ENCODE results near the gene CUZD1.
"Not testable (repeated sequence)": the region's sequence is repeated elsewhere in the genome, so short reads cannot be mapped to it uniquely, and the experiment has no call there.

CUZD1 gene

GRCh38 chr10:122866757-122867482, 21.3 kb upstream of the CUZD1 start:
- not testable (repeated sequence) for H3K27me3 ChIP-seq (ENCODE audit: insufficient read depth, poor library complexity, severe bottlenecking); H3K27ac ChIP-seq (replicated peaks); DNase-seq (ENCODE audit: low read depth in 1 of 2, low spot score in 1 of 2); H3K4me3 ChIP-seq (replicated peaks; ENCODE audit: insufficient read depth, low read length)

DNA sequence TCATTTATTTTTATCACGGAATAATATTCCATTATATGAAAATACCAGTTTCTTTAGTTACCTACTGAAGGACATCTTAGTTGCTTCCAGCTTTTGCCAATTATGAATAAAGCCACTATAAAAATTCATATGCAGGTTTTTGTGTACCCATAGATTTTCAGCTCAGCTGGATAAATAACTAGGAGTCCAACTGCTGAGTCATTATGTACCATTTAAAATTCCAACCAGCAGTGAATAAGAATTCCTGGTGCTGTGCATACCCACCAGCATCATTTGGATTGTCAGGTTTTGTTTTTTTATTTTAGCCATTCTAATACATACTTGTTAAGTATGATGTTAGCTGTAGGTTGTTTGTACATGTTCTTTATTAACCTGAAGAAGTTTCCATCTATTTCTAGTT, 19.2 kb upstream of the CUZD1 start:
- peaks cover 6% of the 10 kb centered on the region for H3K27me3 ChIP-seq (ENCODE audit: insufficient read depth, poor library complexity, severe bottlenecking)
- no peak overlapping the region for H3K4me3 ChIP-seq (replicated peaks; ENCODE audit: insufficient read depth, low read length)
- no peak for DNase-seq (ENCODE audit: low read depth in 1 of 2, low spot score in 1 of 2)
- H3K27ac ChIP-seq (replicated peaks), result no peak overlapping the region
- TF ChIP-seq POLR2AphosphoS5 (IDR thresholded peaks at IDR 0.05; ENCODE audit: low read depth) (no peak), GABPA (IDR thresholded peaks at IDR 0.05; ENCODE audit: low read depth) (no peak), SPI1 (IDR thresholded peaks at IDR 0.05; ENCODE audit: borderline replicate concordance, low read depth) (no peak)
- TF ChIP-seq, protein P1, sequence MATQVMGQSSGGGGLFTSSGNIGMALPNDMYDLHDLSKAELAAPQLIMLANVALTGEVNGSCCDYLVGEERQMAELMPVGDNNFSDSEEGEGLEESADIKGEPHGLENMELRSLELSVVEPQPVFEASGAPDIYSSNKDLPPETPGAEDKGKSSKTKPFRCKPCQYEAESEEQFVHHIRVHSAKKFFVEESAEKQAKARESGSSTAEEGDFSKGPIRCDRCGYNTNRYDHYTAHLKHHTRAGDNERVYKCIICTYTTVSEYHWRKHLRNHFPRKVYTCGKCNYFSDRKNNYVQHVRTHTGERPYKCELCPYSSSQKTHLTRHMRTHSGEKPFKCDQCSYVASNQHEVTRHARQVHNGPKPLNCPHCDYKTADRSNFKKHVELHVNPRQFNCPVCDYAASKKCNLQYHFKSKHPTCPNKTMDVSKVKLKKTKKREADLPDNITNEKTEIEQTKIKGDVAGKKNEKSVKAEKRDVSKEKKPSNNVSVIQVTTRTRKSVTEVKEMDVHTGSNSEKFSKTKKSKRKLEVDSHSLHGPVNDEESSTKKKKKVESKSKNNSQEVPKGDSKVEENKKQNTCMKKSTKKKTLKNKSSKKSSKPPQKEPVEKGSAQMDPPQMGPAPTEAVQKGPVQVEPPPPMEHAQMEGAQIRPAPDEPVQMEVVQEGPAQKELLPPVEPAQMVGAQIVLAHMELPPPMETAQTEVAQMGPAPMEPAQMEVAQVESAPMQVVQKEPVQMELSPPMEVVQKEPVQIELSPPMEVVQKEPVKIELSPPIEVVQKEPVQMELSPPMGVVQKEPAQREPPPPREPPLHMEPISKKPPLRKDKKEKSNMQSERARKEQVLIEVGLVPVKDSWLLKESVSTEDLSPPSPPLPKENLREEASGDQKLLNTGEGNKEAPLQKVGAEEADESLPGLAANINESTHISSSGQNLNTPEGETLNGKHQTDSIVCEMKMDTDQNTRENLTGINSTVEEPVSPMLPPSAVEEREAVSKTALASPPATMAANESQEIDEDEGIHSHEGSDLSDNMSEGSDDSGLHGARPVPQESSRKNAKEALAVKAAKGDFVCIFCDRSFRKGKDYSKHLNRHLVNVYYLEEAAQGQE (IDR thresholded peaks at IDR 0.05; ENCODE audit: insufficient replicate concordance, low read depth), result no peak
- TF ChIP-seq, protein P2, sequence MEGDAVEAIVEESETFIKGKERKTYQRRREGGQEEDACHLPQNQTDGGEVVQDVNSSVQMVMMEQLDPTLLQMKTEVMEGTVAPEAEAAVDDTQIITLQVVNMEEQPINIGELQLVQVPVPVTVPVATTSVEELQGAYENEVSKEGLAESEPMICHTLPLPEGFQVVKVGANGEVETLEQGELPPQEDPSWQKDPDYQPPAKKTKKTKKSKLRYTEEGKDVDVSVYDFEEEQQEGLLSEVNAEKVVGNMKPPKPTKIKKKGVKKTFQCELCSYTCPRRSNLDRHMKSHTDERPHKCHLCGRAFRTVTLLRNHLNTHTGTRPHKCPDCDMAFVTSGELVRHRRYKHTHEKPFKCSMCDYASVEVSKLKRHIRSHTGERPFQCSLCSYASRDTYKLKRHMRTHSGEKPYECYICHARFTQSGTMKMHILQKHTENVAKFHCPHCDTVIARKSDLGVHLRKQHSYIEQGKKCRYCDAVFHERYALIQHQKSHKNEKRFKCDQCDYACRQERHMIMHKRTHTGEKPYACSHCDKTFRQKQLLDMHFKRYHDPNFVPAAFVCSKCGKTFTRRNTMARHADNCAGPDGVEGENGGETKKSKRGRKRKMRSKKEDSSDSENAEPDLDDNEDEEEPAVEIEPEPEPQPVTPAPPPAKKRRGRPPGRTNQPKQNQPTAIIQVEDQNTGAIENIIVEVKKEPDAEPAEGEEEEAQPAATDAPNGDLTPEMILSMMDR (IDR thresholded peaks at IDR 0.05; ENCODE audit: insufficient read depth, low read length), result no peak

DNA sequence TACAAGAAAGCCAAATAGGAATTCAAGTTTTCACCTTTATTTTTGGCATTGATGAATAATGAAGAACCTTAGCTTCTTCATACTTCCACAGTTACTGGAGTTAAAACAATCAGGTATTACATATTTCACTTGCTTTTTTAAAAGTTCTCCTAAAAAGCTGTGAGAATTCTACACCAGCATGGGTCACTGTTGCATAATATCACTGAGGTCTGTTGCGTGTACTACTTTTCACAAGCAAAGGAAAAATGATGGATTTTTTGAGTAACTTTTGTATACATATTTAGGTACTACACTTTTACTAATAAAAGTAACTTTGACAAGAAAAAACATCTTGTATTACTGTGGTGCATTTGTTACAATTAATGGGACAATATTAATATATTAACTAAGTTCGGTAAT, 18.5 kb upstream of the CUZD1 start:
- Histone ChIP-seq H3K27me3 (ENCODE audit: insufficient read depth, poor library complexity, severe bottlenecking) (peaks cover 6% of the 10 kb centered on the region), H3K4me3 (replicated peaks; ENCODE audit: insufficient read depth, low read length) (no peak overlapping the region), H3K27ac (replicated peaks) (no peak overlapping the region)
- no peak for DNase-seq (ENCODE audit: low read depth in 1 of 2, low spot score in 1 of 2)
- TF ChIP-seq POLR2AphosphoS5 (IDR thresholded peaks at IDR 0.05; ENCODE audit: low read depth), result no peak
- TF ChIP-seq, protein P2 (IDR thresholded peaks at IDR 0.05; ENCODE audit: insufficient read depth, low read length), result no peak
- no peak for TF ChIP-seq GABPA (IDR thresholded peaks at IDR 0.05; ENCODE audit: low read depth)
- no peak for TF ChIP-seq SPI1 (IDR thresholded peaks at IDR 0.05; ENCODE audit: borderline replicate concordance, low read depth)
- TF ChIP-seq, protein P1 (IDR thresholded peaks at IDR 0.05; ENCODE audit: insufficient replicate concordance, low read depth), result no peak

- H3K27ac ChIP-seq (replicated peaks), result no peak overlapping the region
- peaks cover 6% of the 10 kb centered on the region for H3K27me3 ChIP-seq (ENCODE audit: insufficient read depth, poor library complexity, severe bottlenecking)
- H3K4me3 ChIP-seq (replicated peaks; ENCODE audit: insufficient read depth, low read length), result no peak overlapping the region
- TF ChIP-seq GABPA (IDR thresholded peaks at IDR 0.05; ENCODE audit: low read depth), result no peak
- no peak for TF ChIP-seq SPI1 (IDR thresholded peaks at IDR 0.05; ENCODE audit: borderline replicate concordance, low read depth)
- TF ChIP-seq, protein P1 (IDR thresholded peaks at IDR 0.05; ENCODE audit: insufficient replicate concordance, low read depth), result no peak
- TF ChIP-seq, protein P2 (IDR thresholded peaks at IDR 0.05; ENCODE audit: insufficient read depth, low read length), result no peak
- TF ChIP-seq POLR2AphosphoS5 (IDR thresholded peaks at IDR 0.05; ENCODE audit: low read depth), result no peak
- no peak for DNase-seq (ENCODE audit: low read depth in 1 of 2, low spot score in 1 of 2)
These were observed 17.8 kb upstream of the CUZD1 start for GRCh38 chr10:122863216-122864193.
